ENCODE results near the gene HADHB. TPM values are rescaled to one million over a fixed set of nuclear protein-coding genes. Genes with fewer than 3 reads are reported as not detected.

The HADHB gene
- total and polyA plus RNA-seq, 10 of the 15 experiments (the other 5 are each of a cell fraction or from before 2014, with no cell fraction given): 53.7 to 145 (median 85.5) TPM

DNA sequence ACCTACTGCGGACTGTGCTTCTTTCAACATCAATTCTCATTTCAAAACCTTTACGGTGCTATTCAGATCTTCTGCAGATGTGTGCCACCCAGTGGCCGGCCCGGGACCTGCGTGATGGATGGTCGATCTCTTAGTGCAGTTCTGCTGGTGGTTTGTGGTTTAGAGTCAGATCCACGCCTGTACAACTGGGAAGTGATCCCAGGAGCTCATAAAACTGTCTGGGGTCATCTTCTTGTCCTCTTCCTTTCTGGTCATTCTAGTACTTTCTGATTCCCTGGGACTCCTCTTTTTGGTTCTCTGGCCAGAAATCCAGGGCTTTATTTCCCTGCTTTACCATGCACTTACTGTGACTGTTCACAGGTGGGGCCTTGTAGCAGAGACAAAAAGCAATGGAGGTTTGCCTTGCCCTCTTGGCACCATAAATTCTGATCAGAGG, 85.4 kb downstream of the HADHB start (continued):
- TF ChIP-seq, protein P1, sequence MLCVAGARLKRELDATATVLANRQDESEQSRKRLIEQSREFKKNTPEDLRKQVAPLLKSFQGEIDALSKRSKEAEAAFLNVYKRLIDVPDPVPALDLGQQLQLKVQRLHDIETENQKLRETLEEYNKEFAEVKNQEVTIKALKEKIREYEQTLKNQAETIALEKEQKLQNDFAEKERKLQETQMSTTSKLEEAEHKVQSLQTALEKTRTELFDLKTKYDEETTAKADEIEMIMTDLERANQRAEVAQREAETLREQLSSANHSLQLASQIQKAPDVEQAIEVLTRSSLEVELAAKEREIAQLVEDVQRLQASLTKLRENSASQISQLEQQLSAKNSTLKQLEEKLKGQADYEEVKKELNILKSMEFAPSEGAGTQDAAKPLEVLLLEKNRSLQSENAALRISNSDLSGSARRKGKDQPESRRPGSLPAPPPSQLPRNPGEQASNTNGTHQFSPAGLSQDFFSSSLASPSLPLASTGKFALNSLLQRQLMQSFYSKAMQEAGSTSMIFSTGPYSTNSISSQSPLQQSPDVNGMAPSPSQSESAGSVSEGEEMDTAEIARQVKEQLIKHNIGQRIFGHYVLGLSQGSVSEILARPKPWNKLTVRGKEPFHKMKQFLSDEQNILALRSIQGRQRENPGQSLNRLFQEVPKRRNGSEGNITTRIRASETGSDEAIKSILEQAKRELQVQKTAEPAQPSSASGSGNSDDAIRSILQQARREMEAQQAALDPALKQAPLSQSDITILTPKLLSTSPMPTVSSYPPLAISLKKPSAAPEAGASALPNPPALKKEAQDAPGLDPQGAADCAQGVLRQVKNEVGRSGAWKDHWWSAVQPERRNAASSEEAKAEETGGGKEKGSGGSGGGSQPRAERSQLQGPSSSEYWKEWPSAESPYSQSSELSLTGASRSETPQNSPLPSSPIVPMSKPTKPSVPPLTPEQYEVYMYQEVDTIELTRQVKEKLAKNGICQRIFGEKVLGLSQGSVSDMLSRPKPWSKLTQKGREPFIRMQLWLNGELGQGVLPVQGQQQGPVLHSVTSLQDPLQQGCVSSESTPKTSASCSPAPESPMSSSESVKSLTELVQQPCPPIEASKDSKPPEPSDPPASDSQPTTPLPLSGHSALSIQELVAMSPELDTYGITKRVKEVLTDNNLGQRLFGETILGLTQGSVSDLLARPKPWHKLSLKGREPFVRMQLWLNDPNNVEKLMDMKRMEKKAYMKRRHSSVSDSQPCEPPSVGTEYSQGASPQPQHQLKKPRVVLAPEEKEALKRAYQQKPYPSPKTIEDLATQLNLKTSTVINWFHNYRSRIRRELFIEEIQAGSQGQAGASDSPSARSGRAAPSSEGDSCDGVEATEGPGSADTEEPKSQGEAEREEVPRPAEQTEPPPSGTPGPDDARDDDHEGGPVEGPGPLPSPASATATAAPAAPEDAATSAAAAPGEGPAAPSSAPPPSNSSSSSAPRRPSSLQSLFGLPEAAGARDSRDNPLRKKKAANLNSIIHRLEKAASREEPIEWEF (IDR thresholded peaks at IDR 0.05; ENCODE audit: insufficient replicate concordance, low read depth, low read length): no peak
- TF ChIP-seq NBN (IDR thresholded peaks at IDR 0.05) (no peak), POLR2AphosphoS2 (IDR thresholded peaks at IDR 0.05; ENCODE audit: low read depth, low read length) (no peak), KLF5 (IDR thresholded peaks at IDR 0.05; ENCODE audit: partially characterized antibody) (no peak), SREBF1 (IDR thresholded peaks at IDR 0.05; ENCODE audit: low read length) (no peak)

DNA sequence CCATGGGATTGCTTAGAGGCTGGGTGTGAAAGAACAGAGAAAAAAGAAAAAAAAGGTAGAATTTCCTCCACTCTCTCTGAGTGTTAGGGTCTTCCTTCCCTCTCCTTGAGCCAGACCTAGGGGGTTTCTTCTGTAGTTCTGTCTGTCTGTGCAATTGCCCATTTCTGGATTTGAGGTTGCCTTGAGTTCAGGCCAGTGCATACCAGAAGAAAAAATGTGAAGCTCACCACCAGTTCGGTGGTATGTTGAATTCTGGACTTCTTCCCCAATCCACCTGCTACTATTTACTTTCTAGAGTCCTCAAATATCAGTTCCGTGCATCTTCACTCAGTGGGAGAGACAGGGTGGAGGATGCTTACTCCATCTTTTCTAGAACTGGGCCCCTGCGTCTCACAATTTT, 85.9 kb downstream of the HADHB start:
- DNase-seq (ENCODE audit: low read depth, low spot score): no peak
- no TSS peak for BruUV-seq (replicated peaks)
- TF ChIP-seq POLR2AphosphoS5 (IDR thresholded peaks at IDR 0.05; ENCODE audit: low read length) (no peak), NR2C1 (IDR thresholded peaks at IDR 0.05) (no peak), PAX5 (IDR thresholded peaks at IDR 0.05; ENCODE audit: borderline replicate concordance, low read depth, low read length) (no peak), DPF2 (IDR thresholded peaks at IDR 0.05) (no peak), CHD2 (IDR thresholded peaks at IDR 0.05; ENCODE audit: borderline replicate concordance, low read depth, low read length) (no peak), TBL1XR1 (IDR thresholded peaks at IDR 0.05; ENCODE audit: low read depth, low read length) (no peak)
- TF ChIP-seq, protein P2, sequence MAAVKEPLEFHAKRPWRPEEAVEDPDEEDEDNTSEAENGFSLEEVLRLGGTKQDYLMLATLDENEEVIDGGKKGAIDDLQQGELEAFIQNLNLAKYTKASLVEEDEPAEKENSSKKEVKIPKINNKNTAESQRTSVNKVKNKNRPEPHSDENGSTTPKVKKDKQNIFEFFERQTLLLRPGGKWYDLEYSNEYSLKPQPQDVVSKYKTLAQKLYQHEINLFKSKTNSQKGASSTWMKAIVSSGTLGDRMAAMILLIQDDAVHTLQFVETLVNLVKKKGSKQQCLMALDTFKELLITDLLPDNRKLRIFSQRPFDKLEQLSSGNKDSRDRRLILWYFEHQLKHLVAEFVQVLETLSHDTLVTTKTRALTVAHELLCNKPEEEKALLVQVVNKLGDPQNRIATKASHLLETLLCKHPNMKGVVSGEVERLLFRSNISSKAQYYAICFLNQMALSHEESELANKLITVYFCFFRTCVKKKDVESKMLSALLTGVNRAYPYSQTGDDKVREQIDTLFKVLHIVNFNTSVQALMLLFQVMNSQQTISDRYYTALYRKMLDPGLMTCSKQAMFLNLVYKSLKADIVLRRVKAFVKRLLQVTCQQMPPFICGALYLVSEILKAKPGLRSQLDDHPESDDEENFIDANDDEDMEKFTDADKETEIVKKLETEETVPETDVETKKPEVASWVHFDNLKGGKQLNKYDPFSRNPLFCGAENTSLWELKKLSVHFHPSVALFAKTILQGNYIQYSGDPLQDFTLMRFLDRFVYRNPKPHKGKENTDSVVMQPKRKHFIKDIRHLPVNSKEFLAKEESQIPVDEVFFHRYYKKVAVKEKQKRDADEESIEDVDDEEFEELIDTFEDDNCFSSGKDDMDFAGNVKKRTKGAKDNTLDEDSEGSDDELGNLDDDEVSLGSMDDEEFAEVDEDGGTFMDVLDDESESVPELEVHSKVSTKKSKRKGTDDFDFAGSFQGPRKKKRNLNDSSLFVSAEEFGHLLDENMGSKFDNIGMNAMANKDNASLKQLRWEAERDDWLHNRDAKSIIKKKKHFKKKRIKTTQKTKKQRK (IDR thresholded peaks at IDR 0.05; ENCODE audit: low read depth, low read length): no peak
- TF ChIP-seq, protein P3, sequence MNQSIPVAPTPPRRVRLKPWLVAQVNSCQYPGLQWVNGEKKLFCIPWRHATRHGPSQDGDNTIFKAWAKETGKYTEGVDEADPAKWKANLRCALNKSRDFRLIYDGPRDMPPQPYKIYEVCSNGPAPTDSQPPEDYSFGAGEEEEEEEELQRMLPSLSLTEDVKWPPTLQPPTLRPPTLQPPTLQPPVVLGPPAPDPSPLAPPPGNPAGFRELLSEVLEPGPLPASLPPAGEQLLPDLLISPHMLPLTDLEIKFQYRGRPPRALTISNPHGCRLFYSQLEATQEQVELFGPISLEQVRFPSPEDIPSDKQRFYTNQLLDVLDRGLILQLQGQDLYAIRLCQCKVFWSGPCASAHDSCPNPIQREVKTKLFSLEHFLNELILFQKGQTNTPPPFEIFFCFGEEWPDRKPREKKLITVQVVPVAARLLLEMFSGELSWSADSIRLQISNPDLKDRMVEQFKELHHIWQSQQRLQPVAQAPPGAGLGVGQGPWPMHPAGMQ (IDR thresholded peaks at IDR 0.05; ENCODE audit: borderline replicate concordance): no peak
- ChIA-PET RAD21 (ENCODE audit: unreplicated experiment) (interaction anchor here (1.3 to 1.6 kb wide), 2 partner anchors 15 to 339 kb away, joined by 3 to 5 read pairs; partner anchors contain the start of gene SELENOI), CTCF (interaction anchor here (0.6 to 3.1 kb wide), 18 partner anchors 9 to 478 kb away, joined by 3 to 13 read pairs (median 4); no protein-coding TSS in a partner anchor), POLR2A (interaction anchor here (1.0 kb wide), 1 partner anchor 130 kb away, joined by 4 read pairs; no protein-coding TSS in a partner anchor), SMC1A (ENCODE audit: uncharacterized antibody, unreplicated experiment) (interaction anchor here (0.6 to 1.6 kb wide), 7 partner anchors 10 to 185 kb away, joined by 3 to 6 read pairs (median 3); no protein-coding TSS in a partner anchor)
- Histone ChIP-seq H2AFZ (ENCODE audit: control insufficient read depth, low read depth, low read length) (no peak overlapping the region), H3K4me1 (ENCODE audit: control insufficient read depth, insufficient read depth, low read length) (no peaks in the 10 kb centered on the region), H3K27me3 (replicated peaks in 1 of 2; ENCODE audit: control insufficient read depth in 2 of 2, insufficient read depth in 2 of 2, low read length in 1 of 2) (no peaks in the 10 kb centered on the region), H3K9ac (ENCODE audit: control insufficient read depth, insufficient read depth, low read length) (no peak overlapping the region), H3K9me3 (replicated peaks; ENCODE audit: control insufficient read depth, insufficient read depth, low read length) (no peaks in the 10 kb centered on the region), H3K4me3 (no peak overlapping the region), H3K36me3 (ENCODE audit: control insufficient read depth in 2 of 2, insufficient read depth in 2 of 2, low read length in 1 of 2) (no peaks in the 10 kb centered on the region), H3K27ac (ENCODE audit: control insufficient read depth, insufficient read depth) (no peak overlapping the region), H3K79me2 (ENCODE audit: control insufficient read depth, insufficient read depth, low read length) (no peaks in the 10 kb centered on the region), H3K4me2 (ENCODE audit: control insufficient read depth, insufficient read depth) (no peak overlapping the region), H4K20me1 (ENCODE audit: control insufficient read depth, insufficient read depth) (no peaks in the 10 kb centered on the region)
- ATAC-seq: no peak
- WGBS (ENCODE audit: insufficient coverage, insufficient replicate concordance, low lambda C conversion rate, missing lambda C conversion rate): 96% methylated on average over 3 of the region's 3 CpGs
- in situ Hi-C loops (cut with MboI): no loop called here
- no peak for FAIRE-seq
- intact Hi-C loops (cut with micrococcal nuclease; ENCODE audit: unreplicated experiment): loop anchor here (2.0 to 5.0 kb wide), 3 partner anchors 86 to 378 kb away; partner anchors contain the start of genes HADHA and HADHB
